ENCODE results near the gene RIPK4.

DNA sequence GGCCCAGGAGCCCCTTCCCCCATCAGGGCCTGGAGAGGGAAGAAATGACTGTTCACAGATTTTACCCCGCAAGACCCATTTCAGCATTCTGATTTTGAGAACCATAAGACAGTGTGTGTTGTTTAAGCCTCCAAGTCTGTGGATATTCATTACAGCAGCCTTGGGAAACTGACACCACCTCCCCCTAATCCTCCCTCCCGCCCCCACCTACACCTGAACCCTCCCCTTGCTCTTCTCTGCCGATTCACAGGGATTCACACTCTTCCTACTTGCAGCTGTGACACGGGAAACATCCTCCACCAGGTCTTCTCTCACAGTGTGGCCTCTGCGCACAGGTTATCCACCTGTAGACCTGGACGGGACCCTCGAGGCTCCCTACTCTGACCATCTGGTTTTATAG, 50.1 kb downstream of the RIPK4 start:
- TF ChIP-seq SUZ12 (IDR thresholded peaks at IDR 0.05) (no peak), BHLHE40 (IDR thresholded peaks at IDR 0.05; ENCODE audit: borderline replicate concordance) (no peak), ARNT (IDR thresholded peaks at IDR 0.05) (no peak), FOXK2 (IDR thresholded peaks at IDR 0.05) (no peak), ELF4 (IDR thresholded peaks at IDR 0.05) (no peak), HDGF (IDR thresholded peaks at IDR 0.05; ENCODE audit: borderline replicate concordance) (no peak), LEF1 (IDR thresholded peaks at IDR 0.05; ENCODE audit: borderline replicate concordance) (no peak), SP1 (IDR thresholded peaks at IDR 0.05) (no peak), TARDBP (IDR thresholded peaks at IDR 0.05) (no peak), L3MBTL2 (conservative IDR thresholded peaks at IDR 0.05) (no peak), ZNF384 (IDR thresholded peaks at IDR 0.05) (no peak)

All from HEK293T (cell line).